ENCODE data around the gene SRPK3. TPM values are rescaled to one million over a fixed set of nuclear protein-coding genes. Genes with fewer than 3 reads are reported as not detected.
"Not testable (repeated sequence)": the region's sequence is repeated elsewhere in the genome, so short reads cannot be mapped to it uniquely, and the experiment has no call there.

SRPK3 gene
- total RNA-seq, 1 donor from 2014 or later, result 52.8 TPM

DNA sequence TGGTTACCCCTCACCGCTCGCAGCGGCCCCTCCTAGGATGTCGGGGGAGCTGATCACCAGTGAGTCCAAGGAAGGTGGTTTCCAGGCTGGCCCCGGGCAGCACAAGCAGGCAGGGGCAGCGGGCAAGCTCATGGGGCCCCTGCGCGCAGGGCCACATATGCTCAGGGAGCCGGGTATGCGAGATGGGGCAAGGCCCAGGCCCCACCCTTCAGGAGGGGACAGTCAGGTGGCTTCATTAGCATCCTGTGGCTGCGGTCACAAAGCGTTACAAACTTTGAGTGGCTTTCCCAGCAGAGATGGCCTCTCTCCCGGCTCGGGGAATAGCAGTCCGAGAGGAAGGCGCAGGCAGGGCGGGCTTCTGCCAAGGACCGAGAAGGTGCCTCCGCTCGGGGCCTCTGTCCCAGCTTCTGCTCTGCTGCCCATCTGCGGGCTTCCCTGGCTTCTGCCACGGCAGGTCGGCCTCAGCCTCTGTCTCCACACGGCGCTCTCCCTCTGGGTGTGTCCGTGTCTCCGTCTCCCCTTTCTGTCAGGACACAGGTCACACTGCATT, 42.7 kb upstream of the SRPK3 start:
- no peak for DNase-seq
- intact Hi-C loops (cut with micrococcal nuclease), result no loop called here
- H3K27me3 ChIP-seq (ENCODE audit: low read depth), result no peaks in the 10 kb centered on the region
- H3K36me3 ChIP-seq, result peaks cover 12% of the 10 kb centered on the region
- TF ChIP-seq, protein P1, sequence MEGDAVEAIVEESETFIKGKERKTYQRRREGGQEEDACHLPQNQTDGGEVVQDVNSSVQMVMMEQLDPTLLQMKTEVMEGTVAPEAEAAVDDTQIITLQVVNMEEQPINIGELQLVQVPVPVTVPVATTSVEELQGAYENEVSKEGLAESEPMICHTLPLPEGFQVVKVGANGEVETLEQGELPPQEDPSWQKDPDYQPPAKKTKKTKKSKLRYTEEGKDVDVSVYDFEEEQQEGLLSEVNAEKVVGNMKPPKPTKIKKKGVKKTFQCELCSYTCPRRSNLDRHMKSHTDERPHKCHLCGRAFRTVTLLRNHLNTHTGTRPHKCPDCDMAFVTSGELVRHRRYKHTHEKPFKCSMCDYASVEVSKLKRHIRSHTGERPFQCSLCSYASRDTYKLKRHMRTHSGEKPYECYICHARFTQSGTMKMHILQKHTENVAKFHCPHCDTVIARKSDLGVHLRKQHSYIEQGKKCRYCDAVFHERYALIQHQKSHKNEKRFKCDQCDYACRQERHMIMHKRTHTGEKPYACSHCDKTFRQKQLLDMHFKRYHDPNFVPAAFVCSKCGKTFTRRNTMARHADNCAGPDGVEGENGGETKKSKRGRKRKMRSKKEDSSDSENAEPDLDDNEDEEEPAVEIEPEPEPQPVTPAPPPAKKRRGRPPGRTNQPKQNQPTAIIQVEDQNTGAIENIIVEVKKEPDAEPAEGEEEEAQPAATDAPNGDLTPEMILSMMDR (IDR thresholded peaks at IDR 0.05; ENCODE audit: borderline replicate concordance), result no peak
- no peaks in the 10 kb centered on the region for H3K4me1 ChIP-seq
- no peak overlapping the region for H3K27ac ChIP-seq (replicated peaks)
- H3K4me3 ChIP-seq, result no peak overlapping the region
- no peaks in the 10 kb centered on the region for H3K9me3 ChIP-seq (replicated peaks)

DNA sequence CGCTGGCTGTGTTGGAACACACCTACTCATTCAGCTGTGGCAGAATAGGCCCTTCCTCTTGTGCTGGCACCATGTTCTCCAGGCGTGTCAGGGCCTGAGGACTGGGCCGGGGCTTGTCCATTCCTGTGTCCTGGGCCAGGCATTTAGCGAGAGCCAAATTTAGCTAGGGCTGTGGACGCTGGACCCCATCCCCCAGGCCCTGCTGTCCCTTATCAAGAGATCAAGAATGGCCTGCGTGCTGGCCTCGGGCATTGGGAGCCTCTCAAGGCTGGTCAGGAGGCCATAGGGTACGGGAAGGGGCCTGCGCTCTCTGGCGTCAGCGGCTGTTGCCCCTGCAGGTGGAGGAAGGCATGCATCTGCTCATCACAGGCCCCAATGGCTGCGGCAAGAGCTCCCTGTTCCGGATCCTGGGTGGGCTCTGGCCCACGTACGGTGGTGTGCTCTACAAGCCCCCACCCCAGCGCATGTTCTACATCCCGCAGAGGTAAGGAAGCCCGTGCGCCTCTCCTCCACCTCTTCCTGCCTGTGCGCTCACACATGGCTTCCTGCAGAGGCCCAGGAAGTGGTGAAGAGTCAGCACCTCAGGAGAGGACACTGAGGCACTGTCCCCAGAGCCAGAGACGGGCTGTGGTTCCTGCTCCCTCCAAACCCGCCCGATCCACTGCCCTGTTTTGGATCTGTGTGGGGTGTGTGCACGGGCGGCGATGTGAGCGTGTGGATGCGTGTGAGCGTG, 40.9 kb upstream of the SRPK3 start:
- intact Hi-C loops (cut with micrococcal nuclease), result no loop called here
- Histone ChIP-seq H3K36me3 (peaks cover 12% of the 10 kb centered on the region), H3K27ac (replicated peaks) (no peak overlapping the region), H3K4me3 (no peak overlapping the region), H3K9me3 (replicated peaks) (no peaks in the 10 kb centered on the region), H3K27me3 (ENCODE audit: low read depth) (no peaks in the 10 kb centered on the region), H3K4me1 (peaks cover 13% of the 10 kb centered on the region)
- DNase-seq, result no peak
- TF ChIP-seq, protein P1 (IDR thresholded peaks at IDR 0.05; ENCODE audit: borderline replicate concordance), result no peak

DNA sequence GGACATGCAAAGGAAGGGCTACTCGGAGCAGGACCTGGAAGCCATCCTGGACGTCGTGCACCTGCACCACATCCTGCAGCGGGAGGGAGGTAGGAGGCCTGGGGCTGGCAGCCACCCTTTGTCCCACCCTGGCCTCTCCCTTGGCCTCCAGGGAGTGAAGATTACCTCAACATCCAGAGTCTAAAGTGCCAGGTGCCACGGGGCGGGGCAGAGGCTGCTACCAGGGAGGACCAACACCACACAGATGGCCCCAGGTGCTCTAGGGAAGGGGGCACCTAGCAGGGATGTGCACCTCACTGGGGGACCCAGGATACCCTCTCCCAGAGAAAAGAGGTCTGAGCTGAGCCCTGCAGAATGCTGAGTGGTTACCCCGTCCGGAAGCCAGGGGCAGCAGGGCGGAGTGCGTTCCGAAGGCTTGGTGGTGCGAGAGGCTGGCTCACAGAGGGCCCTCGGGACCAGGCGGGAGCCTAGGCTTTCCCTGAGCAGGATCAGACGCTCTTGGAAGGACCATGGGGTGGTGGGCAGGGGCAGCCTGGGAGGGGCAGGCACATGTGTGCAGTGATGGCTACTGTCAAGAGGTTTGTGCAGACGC, 40.1 kb upstream of the SRPK3 start:
- Histone ChIP-seq H3K27me3 (ENCODE audit: low read depth) (no peaks in the 10 kb centered on the region), H3K36me3 (peaks cover 12% of the 10 kb centered on the region), H3K4me3 (no peak overlapping the region)

DNA sequence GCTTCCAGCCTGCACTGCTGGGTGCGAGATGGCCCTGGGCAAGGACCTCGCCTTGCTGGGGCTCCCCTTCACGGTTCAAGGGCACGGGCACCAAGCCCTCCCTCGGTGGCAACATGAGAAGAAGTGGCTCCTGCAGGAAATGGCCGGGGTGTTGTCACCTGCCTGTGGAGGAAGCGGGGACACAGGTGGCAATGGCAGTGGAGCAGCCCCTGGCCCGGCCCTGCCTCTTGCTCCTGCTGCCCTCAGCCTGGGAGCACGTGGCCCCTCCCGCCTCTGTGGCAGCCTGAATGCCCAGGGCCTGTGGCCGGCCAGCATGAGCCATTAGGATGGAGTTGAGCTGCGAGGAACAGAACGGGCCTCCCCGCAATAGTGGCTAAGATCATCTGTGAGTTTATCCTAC, 39.4 kb upstream of the SRPK3 start:
- Histone ChIP-seq H3K4me3 (no peak overlapping the region), H3K36me3 (peaks cover 9% of the 10 kb centered on the region), H3K27ac (replicated peaks) (no peak overlapping the region), H3K27me3 (ENCODE audit: low read depth) (no peaks in the 10 kb centered on the region), H3K4me1 (peaks cover 17% of the 10 kb centered on the region), H3K9me3 (replicated peaks) (no peaks in the 10 kb centered on the region)
- intact Hi-C loops (cut with micrococcal nuclease), result no loop called here
- no peak for DNase-seq
- TF ChIP-seq, protein P1 (IDR thresholded peaks at IDR 0.05; ENCODE audit: borderline replicate concordance), result no peak

More for the DNA sequence above, 40.1 kb upstream of the SRPK3 start:
- no peak for DNase-seq
- Histone ChIP-seq H3K4me1 (peaks cover 17% of the 10 kb centered on the region), H3K27ac (replicated peaks) (no peak overlapping the region), H3K9me3 (replicated peaks) (no peaks in the 10 kb centered on the region)
- intact Hi-C loops (cut with micrococcal nuclease), result no loop called here
- TF ChIP-seq, protein P1 (IDR thresholded peaks at IDR 0.05; ENCODE audit: borderline replicate concordance), result no peak

DNA sequence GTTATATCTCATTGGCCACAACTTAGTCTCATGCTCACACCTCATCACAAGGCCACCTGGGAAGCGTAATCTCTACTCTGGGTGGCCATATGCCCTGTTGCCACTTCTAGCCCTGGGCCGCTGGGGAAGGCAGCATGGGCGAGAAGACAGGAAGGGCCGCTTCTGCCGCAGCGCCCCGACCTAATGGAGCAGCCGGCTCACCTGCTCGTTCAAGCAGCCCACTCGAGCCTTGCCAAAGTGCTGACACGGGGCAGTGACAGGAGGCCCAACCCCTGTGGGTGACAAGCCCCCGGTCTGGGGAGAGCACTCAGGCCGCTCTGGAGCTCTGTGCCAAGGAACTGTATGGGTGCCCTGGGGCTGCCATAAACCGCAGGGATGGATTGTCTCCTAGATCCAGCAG, 38.7 kb upstream of the SRPK3 start:
- H3K27ac ChIP-seq (replicated peaks); H3K36me3 ChIP-seq; H3K4me3 ChIP-seq; H3K27me3 ChIP-seq (ENCODE audit: low read depth); intact Hi-C loops (cut with micrococcal nuclease); DNase-seq; H3K9me3 ChIP-seq (replicated peaks): not testable (repeated sequence)
- peaks cover 17% of the 10 kb centered on the region for H3K4me1 ChIP-seq

DNA sequence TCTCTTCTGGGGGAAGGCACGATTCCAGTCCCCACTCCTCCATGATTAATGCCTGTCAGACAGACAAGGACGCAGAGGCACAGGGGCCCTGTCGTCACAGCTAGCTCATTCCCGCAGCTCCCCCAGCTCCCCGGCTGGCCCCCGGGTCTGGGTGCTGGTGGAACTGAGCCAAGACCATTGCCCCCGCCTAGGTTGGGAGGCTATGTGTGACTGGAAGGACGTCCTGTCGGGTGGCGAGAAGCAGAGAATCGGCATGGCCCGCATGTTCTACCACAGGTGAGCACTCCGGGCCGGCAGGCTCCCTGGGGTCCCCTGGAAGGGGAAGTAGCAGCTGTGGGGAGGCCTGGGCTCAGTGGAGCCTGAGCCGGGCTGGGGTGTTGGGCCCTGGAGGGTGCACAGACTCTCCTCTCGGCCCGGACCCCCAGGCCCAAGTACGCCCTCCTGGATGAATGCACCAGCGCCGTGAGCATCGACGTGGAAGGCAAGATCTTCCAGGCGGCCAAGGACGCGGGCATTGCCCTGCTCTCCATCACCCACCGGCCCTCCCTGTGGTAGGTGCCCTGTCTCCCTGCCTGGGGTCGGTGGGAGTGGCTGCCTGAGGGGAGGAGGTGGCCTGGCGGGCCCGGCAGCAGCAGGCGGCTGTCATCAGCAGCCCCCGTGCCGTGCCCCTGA, 37.9 kb upstream of the SRPK3 start:
- H3K27me3 ChIP-seq (ENCODE audit: low read depth); H3K9me3 ChIP-seq (replicated peaks); intact Hi-C loops (cut with micrococcal nuclease); H3K4me3 ChIP-seq; H3K27ac ChIP-seq (replicated peaks); H3K36me3 ChIP-seq; DNase-seq: not testable (repeated sequence)
- H3K4me1 ChIP-seq, result peaks cover 17% of the 10 kb centered on the region

DNA sequence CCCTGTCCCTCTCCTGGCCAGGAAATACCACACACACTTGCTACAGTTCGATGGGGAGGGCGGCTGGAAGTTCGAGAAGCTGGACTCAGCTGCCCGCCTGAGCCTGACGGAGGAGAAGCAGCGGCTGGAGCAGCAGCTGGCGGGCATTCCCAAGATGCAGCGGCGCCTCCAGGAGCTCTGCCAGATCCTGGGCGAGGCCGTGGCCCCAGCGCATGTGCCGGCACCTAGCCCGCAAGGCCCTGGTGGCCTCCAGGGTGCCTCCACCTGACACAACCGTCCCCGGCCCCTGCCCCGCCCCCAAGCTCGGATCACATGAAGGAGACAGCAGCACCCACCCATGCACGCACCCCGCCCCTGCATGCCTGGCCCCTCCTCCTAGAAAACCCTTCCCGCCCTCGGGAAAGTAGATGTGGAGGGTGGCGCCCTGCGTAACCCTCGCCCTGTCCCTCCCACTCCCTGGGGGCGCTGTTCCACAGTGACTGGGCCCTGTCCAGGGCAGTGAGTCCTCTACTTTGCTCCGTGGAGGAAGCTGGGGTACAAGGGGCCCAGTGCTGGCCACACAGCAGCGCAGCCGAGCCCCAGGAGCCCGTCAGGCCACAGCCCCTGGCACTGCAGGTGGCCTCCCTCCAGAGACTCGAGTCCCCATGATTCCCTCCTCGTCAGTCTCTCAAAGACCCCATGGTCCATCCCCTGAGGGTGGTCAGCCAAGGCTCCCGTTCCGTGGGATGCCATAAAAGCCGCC, 37.2 kb upstream of the SRPK3 start:
- peaks cover 17% of the 10 kb centered on the region for H3K4me1 ChIP-seq
- H3K27me3 ChIP-seq (ENCODE audit: low read depth); H3K27ac ChIP-seq (replicated peaks); H3K36me3 ChIP-seq; H3K9me3 ChIP-seq (replicated peaks); intact Hi-C loops (cut with micrococcal nuclease): not testable (repeated sequence)
- peak overlapping the region; percentile 27 for H3K4me3 ChIP-seq
- peak; percentile 52 for DNase-seq

All from left ventricle myocardium inferior (tissue), 1 donor.